ENCODE results near the gene MRFAP1.
"Not testable (repeated sequence)": the region's sequence is repeated elsewhere in the genome, so short reads cannot be mapped to it uniquely, and the experiment has no call there.

MRFAP1 gene

DNA sequence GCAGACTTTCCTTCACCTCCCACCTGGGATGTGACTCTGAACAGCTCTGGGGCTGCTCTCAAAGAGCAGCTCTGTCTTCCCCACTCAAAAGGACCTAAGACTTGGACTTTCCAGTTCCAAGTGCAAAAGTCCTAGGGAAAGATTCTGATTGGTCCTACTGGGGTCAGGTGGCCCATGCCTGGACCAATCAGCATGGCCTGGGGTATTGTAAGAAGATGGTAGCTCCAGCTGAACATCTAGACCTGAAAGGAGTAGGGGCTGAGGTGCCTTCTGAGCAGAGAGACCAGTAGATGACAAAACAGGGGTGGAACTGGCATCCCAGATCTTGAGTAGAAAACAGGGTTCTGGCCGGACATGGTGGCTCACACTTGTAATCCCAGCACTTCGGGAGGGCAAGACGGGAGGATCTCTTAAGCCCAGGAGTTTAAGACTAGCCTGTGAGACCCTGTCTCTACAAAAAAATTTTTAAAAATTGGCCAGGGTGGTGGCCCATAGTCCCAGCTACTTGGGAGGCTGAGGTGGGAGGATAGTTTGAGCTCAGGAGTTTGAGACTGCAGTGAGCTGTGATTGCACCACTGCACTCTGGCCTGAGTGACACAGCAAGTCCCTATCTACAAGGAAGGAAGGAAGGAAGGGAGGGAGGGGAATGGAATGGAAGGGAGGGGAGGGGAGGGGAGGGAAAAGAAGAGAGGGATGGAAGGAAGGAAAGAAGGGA lies 27.4 kb upstream of the MRFAP1 start:
- DNase-seq = no peak

DNA sequence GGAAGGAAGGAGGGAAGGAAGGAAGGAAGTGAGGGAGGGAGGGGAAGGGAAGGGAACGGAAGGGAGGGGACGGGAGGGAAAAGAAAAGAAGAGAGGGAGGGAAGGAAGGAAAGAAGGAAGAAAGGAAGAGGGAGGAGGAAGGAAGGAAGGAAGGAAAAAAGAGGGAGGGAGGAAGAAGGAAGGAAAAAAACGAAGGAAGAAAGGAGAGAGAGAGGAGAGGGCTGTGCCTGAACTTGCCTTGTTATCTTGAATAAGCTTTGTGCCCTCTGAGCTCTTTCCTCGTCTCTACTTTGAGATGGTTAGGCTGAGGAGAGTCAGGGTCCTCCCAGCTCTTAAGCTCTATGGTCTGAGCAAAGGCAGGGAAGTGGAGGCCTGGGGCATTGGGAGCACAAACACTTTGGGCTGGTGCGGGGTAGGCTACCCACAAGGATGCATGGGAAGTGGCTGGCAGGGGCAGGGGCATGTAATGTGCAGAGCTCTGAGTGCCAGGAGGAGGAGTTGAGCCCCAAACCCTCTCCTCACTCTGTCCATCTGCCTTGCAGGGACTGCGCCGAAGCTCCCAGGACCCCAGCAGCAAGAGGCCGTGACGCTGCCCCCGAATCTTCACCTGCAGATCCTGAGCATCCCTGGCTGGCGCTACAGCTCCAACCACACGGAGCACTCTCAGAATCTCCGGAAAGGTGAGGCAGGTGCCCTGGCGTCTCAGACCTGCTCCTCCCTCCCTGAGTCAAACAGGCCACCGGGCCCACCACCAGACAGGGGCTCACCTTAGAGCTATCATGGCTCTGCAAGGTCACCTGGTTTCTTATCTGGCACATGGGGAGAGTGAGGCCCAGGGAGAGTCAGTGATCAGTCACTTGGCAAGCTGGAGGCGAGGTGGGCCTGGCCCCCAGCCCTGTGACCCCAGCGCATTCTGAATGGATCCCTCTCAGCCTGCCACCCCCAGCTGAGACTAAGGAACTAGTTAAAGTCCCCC lies 26.5 kb upstream of the MRFAP1 start:
- no peak for DNase-seq

DNA sequence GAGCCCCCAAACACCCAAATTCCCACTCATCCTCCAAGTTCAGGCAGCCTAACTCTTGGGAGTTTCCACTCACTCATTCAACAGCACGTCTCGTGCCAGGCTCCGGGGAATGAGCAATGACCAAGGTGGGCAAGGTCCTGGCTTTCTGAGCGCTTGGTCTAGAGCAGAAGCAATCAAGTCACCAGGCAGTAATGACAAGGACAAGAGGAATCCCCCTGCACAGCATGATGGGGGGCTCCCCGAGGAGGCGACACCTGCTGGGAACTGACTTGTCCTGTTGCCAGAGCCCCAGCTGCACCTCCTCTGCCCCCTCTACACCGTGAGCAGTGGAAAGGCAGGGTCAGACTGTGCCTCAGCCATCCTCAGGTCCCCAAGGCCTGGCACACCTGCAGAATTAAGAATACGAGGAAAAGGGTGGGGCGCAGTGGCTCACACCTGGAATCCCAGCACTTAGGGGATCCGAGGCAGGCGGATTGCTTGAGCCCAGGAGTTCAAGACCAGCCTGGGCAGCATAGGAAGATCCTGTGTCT lies 25.7 kb upstream of the MRFAP1 start:
- DNase-seq = no peak

DNA sequence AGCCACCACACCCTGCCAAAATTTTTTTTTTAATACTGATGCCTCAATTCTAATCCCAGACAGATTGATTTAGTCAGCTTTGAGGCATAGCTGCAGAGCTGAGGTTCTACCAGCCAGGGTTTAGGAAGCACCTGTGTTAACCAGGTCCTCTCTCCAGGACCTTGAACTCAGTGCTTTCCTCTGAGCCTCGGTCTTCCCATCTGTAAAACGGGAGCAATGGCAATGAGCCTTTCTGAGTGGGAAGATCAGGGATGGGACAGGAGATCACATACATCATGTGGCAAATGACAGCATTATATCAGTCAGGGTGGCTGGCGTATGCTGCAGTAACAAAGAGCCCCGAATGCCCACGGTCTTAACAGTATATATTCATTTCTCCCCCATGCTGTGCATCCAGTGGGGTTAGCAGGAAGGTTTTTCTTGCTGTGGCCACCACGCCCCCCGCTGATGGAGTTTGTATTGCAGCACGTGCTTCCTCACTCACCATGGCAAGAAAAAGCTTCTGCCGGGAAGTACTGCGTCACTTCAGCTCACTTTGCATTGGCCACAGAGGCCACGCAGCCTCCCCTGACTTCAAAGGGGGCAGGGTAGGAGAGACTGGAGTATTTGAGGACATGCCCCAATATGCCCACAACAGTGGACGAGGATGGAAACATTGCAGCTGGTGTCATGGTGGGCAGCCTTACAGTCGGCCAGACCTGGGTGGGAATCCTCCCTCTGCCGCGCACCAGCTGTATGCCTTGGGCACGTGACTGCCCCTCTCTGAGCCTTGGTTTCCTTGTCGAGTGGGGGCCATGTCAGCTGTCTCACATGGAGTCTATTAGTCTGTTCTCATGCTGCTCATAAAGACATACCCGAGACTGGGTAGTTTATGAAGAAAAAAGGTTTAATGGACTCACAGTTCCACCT lies 24.1 kb upstream of the MRFAP1 start:
- DNase-seq = no peak

DNA sequence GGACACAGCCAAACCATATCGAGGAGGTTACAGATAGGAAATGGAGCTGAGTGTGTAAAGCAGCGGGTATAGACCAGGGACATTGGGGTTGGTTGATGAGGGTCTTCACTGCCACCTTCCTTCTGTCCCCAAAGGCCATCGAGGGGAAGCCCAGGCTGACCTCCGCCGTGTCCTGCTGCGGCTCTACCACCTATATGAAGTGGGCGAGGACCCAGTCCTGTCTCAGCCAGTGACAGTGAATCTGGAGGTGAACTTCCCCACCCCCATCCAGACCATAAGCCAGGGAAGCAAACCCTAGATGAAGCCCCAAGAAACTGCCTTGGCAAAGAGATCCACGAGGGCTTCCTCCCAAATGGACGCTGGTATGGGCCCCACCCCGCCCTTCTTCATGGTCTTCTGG lies 23.2 kb upstream of the MRFAP1 start:
- DNase-seq = no peak

DNA sequence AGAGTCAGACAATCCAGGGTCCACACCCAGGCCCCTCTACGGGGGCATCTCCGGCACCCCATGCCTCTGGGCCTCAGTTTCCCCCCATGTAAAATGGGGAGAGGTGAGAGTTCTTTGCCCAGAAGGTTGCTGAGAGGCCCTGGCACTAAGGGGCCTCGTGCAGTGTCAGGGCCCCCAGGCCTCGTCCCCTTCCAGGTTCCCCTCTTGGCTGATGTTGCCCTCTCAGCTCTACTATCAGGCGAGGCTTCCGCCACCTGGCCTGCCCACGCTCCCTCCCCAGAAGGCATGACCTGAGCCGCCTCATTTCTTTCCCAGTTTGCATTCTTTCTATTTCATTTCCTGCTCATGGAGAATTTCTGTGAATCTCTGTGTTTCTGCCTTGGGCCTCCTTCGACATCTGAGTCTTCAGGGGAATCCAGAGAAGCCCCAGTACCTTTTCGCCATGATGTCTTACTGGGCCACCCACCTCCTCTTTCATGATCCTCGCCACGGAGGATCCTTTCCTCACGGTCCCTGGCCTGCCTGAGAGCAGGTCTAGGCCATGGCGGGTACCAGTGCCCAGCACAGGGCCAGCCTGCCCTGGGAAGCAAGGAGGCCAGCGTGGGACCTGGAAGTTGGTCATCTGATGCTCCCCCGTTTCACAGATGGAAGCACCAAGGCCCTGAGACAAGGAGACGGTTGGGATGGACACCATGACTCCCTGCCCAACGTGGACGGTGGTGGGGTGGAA lies 21.9 kb upstream of the MRFAP1 start:
- no peak for DNase-seq

DNA sequence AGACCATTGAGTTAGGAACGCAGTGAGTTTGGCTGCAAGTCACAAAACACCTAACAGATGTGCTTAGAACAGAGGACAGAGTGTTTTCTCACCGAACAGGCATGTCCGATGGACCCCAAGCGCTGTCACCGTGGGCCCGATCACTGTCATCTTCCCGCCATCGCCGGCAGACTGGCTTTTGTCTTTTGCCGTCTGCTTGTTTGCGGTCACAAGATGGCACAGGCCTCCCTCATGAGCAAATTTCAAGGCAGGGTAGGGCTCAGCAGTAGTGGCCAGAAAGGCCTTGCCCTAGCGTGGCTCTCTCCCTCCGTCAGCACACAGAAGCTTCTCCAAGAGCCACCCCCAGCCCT lies 21.4 kb upstream of the MRFAP1 start:
- no peak for DNase-seq

DNA sequence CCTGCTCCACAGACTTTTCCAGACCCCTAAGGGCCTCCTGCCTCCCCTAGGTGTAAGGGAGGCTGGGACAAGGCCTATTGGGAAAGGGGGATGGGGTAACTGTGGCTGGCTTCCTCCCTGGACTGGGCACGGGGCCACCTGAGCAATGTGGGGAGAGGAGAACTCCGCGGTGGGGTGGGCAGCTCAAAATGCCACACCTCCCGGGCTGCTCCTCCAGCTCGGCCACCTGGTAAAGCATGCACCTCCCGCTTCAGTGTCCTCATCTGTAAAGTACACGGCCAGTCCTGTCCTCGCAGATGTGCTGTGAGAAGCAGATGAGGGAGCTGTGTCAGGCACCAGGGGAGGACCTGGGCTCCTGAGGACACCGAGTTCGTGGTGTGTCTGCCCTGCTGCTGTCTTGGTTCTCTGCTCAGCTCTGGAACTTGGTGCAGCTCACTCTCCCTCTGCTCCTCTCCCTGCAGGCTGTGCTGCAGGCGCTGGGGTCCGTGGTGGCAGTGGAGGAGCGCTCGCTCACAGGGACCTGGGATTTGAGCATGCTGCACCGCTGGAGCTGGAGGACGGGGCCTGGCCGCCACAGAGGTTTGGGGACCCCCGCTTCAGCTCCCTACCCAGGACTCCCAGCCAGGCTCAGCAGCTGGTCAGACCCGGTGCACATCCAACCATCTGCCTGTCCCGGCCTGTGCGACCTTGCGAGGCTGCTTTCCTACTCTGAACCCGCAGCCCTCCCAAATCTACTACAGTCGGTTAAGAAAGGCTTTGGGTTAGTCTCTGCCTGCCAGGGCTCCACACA lies 20.8 kb upstream of the MRFAP1 start:
- no peak for DNase-seq

DNA sequence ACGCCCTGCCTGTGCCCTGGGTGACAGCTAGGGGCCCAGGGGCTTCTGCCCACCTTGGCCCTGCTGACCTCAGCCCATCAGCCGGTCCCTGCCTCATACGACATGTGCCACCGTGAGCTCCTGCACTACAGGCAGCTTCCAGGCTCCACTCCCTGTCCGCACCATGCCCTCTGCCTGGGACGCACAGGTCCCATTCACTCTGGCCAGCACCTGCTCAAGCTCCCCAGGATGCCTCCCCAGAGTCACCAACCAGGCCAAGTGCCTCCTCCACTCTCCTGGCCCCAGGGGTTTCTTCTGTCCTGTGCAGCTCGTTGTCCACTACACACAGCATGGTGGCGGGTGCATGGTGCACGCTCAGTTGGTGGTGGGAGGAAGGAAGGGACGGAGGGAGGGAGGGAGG lies 20.2 kb upstream of the MRFAP1 start:
- DNase-seq = no peak

DNA sequence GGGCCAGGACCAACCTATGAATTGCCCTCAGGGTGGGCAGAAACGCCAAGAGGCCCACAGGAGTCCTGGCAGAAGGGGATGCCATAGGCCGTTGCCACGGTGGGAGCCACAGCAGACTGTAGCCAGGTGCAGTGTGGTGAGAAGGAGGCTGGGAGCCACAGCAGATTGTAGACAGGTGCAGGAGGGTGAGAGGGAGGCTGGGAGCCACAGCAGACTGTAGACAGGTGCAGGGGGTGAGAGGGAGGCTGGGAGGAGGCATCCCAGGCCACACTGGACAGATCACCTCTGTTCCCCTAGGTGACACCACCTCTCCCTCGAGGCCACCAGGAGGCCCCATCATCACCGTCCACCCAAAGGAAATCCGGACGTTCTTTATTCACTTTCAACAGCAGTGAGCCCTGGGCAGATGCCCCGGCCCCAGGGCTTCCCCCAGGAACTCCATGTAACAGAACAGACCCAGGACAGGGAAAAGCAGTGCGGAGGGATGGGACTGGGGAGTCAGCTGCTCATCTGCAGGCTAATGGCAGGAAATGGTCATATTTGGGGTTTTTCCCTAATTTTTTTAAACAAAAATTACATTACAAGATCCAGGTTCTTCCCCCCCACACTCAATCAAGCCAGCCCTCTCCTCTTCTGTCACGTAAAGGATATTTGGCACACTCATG lies 19.5 kb upstream of the MRFAP1 start:
- DNase-seq = no peak

DNA sequence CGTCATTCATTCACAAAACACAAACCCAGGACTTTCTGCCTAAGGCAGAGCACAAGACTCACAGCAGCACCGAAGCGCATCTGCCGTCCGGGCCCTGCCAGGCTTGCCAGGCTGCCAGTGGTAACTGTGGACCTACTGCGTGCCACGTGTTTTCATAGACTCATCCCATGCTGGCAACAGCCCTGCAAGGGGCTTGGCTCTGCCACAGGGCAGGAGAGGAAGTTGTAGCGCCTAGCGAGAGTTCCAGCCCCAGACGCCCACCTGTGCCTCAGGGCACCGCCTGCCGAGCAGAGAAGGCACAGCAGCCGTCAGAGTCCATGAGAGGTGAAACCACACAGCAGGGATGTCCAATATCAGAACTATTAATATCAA lies 18.9 kb upstream of the MRFAP1 start:
- no peak for DNase-seq

DNA sequence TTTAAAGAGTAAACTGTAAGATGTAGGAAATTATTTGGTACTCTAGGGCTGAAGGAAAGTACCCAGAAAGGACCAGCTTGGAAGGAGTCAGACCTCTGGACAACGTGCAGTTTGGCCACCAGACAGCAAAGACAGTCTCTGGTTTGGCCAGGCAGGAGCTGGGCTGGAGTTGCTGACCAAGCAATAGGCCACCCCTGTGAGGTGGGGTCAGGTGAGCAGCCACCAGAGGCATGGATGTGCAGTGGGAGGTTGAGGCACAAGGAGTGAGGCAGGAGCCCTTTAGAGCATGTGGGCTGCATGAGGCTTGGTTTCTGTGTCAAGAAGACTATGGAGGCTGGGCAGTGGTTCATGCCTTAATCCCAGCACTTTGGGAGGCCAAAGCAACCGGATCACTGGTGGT lies 17.7 kb upstream of the MRFAP1 start:
- no peak for DNase-seq

DNA sequence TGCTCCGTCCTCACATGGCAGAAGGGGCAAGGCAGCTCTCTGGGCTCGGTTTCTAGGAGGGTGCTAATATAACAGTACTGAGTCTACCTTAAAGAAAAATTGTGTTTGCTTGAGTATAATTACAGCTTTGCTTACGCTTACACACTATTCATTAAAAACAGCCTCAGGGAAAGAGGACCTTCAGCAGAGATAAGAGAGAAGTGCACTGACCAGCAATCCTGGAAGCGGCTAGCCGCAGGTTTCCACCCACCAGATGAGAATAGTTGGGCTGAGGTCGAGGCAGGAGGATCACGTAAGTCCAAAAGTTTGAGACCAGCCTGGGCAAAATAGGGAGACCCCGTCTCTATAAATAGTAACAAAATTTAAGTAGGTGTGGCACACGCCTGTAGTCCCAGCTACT lies 15.2 kb upstream of the MRFAP1 start:
- no peak for DNase-seq

DNA sequence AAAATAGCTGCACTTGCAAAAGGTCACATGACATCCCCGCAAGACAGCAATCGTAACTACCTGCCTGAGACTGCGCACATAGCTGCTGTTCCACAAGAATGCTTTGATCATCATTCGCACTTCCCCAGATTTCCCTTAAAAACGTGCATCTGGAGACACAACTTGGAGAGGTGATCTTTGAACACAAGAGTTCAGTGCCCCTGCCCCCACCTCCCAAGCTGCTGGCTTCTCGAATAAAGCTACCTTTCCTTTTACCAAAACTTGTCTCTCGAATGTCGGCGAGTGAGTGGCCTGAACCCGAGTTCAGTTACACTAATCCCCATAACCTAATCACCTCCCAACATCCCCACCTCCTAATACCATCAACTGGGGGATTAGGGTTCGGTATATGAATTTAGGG lies 14.4 kb upstream of the MRFAP1 start:
- no peak for DNase-seq

DNA sequence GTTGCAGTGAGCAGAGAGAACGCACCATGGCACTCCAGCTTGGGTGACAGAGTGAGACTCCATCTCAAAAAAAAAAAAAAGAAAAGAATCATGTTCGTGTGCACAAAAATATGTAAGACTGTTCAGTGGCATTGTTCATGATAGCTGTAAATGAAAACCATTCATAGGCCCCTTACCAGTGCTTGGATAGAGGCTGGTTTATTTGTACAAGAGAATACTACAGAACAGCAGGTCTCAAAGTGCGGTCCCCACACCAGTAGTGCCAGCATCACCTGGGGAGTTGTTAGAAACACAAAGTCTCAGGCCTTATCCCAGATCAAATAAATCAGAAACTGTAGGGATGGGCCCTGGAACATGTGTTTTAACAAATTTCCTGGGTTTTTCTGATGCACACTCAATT lies 12.7 kb upstream of the MRFAP1 start:
- DNase-seq = no peak

DNA sequence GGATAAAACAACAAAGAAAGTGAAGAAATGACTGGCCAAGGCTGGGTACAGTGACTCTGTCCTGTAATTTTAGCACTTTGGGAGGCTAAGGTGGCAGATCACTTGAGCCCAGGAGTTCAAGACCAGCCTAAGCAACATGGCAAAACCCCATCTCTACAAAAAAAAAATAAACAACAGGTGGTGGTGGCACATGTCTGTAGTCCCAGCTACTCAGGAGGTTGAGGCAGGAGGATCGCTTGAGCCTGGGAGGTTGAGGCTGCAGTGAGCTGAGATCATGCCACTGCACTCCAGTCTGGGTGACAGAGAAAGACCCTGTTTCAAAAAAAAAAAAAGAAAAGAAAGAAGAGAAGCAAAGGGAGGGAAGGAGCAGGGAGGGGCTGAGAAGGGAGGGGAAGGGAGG lies 12.0 kb upstream of the MRFAP1 start:
- DNase-seq = not testable (repeated sequence)

DNA sequence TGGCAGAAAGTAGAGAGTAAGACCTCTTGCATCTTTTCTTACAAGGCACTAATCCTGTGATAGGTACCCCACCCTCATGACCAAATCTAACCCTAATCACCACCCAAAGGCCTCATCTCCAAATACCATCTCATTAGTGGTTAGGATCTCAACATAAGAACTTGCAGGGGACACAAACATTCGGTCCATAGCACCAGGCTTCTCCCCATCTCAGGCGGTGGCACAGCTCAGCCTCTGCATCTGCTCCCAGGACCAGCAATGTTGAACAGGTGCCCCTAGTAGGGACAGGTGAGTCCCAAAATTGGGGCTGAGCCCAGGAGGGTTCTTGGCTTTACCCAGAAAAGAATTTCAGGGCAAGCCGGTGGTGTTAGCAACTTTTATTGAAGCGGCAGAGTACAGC lies 8.4 kb upstream of the MRFAP1 start:
- no peak for DNase-seq

DNA sequence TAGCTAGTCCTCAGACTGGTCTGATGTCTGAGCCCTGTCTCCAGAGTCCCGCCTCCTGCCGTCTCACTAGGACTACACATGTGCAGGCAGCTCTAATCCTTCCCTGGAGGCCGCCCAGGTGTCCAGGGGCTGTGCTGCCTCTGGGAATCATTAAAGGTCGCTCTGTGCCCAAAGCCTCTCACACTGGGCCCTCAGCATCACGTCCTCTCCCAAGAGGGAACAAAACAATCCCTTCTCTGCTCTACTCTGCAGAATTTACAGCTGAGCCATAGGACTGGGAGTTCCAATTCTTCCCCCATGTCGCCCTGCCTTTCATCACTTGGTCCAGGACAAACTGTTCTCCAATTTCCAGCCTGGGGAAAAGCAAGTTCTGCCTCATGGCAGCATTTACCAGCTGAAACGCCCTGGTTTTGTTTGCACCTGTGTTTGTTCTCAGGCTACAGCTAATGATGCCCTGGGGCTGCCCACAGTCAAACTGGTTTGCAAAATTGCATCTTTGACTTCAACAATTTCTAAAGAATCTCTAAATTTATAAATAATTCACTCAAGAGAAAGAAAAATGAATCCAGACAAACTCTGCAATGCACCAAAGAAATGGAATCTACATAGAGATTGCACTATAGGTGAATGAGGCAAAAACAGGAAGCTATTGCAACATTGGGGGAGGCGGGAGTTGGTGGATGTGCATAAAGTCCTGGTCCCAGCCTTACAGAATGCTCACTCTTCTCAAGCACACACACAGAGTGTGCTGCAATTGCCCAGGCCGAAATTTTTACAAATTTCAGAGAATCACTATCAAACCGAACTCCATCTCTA lies 7.2 kb upstream of the MRFAP1 start:
- peak; percentile 72 to 80 (median 78) for DNase-seq

DNA sequence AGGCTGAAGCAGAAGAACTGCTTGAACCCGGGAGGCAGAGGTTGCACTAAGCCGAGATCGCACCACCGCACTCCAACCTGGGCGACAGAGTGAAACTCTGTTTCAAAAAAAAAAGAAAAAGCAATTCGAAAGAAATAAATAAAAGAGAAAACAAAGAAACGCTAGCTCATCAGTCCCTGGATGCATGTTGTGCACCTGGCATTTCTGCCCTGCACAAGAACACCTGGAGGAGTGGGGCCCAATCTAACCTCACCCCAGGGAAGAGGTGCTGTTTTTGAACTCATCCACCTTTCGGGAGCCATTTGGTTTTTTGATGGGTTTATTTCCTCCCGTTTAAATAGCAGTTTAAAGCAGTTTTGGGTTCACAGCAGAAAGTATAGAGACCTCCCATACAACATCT lies 5.7 kb upstream of the MRFAP1 start:
- DNase-seq = no peak

All from suppressor macrophage (primary cell).